Activated CD4-positive, alpha-beta T cell treated with anti-CD3 and anti-CD28 coated beads, Interleukin-2, amount 50 U/mL, for 4 hours (primary cell): ENCODE measurements around the gene PRPSAP1.
A peak's percentile ranks its signal among the peaks of the same experiment; 100 is the strongest.
"Not testable (repeated sequence)": the region's sequence is repeated elsewhere in the genome, so short reads cannot be mapped to it uniquely, and the experiment has no call there.

Experiments
- DNase-seq, 2 experiments: peaks; one replicate each; pipeline ENCODE4 v3.0.0-alpha.2; 2020

The PRPSAP1 gene

DNA sequence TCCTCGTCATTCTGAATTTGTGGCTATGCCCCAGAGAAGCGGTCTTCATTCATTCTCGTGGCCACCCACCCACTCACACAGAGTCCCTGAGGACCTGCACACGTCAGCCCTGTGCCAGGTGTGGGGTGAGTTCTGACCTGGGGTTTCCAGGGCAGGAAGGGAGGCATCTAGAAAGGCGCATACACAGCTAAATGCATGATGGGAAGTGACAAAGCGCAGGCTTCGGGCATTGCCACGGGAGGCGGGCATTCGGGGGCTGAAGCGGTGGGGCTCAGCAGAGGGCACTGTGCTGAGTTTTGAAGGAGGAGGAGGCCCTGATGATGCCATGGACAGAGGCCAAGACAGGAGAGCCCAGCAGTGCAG, 77.7 kb downstream of the PRPSAP1 start:
- no peak for DNase-seq

GRCh38 chr17:76275382-76276068, 78.2 kb downstream of the PRPSAP1 start:
- DNase-seq: no peak

GRCh38 chr17:76274112-76274956, 79.4 kb downstream of the PRPSAP1 start:
- no peak for DNase-seq

DNA sequence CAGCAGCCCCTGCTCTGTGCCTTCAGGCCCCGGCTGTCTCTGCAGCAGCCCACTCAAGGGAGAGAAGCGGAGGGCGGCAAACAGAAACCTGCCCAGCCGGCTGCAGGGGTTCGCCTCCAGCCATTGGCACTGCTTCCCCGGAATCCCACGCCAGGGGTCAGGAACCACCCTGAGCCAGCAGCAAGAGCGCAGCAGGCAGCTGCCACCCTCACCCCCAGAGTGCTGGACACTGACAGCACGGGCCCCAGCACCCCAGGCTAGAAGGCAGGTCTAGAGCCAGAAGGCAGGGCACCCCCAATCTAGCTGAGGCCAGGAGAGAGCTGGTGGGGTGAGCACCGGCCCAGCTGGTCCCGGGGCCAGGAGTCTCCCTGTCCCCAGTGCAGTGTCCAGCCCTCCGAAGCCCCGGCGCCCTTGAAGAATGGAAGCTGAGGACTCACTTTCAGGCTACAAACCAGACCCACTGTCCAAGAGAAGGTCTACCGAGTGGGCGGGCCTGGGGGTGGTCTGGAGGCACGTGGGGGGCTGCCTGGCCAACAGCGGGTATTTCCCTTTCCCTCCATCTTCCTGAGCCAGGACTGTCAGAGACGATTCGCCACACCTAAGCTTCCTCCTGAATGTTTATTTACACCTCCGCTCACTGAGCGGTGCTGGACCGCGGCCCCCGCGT, 80.1 kb downstream of the PRPSAP1 start:
- DNase-seq: no peak

DNA sequence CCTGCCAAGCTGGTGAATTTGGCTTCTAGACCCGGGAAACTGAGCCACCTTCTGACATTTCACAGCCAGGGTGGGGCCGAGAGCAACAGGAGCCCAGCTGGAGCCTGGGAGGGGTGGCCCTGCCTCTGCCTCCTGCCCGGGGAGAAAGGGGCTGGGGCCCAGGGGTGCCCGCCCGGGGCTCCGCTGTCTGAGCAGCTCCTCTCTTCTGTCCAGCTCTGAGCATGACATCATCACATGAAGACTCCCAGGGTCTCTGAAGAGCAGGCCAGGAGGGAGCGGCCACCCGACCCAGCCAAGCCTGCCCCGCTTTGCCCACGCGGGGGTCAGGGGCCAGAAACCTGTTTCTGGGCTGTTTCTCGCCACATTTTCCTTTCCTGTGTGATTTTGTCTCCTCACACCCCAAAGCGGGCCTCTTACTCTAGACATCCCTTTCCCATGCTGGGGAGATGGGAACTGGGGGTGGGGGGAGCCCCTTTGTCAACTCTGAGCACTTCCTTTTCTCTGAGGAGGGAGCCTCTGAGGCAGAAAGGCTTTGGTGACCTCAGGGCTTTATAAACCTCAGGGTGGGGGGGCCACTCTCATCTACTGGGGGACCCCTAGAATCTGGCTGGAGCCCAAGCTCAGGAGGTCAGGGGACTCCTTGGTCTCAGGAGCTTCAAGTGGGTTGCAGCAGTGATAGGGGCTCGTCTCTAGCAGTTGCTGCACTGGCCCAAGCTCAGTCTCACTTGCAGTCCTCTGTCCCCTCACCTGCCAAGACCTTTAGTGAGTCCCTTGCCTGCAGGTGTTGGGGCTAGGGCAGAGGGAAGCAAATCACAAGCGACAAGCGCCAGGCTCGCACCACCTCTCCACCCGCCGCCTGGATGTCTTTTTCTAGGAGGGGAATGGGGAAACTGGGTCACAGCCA, 80.9 kb downstream of the PRPSAP1 start:
- peak; percentile 33 to 48 for DNase-seq

- peak; percentile 74 to 78 for DNase-seq
Observed at GRCh38 chr17:76271669-76272540, 81.8 kb downstream of the PRPSAP1 start.

- no peak for DNase-seq
Observed at GRCh38 chr17:76270770-76271668, 82.7 kb downstream of the PRPSAP1 start.

DNA sequence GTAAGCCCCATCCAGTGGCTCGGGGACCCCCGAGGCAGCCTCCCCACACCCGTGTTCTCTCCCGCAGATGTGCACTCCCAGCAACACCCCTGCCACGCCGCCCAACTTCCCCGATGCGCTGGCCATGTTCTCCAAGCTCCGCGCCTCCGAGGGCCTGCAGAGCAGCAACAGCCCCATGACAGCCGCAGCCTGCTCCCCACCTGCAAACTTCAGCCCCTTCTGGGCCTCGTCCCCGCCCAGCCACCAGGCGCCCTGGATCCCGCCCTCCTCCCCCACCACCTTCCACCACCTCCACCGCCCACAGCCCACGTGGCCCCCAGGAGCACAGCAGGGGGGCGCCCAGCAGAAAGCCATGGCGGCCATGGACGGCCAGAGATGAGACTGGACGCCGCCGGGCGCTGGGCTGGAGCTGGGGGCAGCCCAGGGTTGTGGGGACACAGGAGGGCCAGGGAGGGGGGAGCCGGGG, 83.6 kb downstream of the PRPSAP1 start:
- DNase-seq: no peak

- DNase-seq: no peak
Observed at GRCh38 chr17:76268991-76269981, 84.4 kb downstream of the PRPSAP1 start.

- peak; percentile 75 to 80 for DNase-seq
Observed at GRCh38 chr17:76268015-76268749, 85.5 kb downstream of the PRPSAP1 start.

- DNase-seq: not testable (repeated sequence)
Observed at GRCh38 chr17:76267581-76268001, 86.1 kb downstream of the PRPSAP1 start.

- no peak for DNase-seq
Observed at GRCh38 chr17:76267051-76267576, 86.6 kb downstream of the PRPSAP1 start.

DNA sequence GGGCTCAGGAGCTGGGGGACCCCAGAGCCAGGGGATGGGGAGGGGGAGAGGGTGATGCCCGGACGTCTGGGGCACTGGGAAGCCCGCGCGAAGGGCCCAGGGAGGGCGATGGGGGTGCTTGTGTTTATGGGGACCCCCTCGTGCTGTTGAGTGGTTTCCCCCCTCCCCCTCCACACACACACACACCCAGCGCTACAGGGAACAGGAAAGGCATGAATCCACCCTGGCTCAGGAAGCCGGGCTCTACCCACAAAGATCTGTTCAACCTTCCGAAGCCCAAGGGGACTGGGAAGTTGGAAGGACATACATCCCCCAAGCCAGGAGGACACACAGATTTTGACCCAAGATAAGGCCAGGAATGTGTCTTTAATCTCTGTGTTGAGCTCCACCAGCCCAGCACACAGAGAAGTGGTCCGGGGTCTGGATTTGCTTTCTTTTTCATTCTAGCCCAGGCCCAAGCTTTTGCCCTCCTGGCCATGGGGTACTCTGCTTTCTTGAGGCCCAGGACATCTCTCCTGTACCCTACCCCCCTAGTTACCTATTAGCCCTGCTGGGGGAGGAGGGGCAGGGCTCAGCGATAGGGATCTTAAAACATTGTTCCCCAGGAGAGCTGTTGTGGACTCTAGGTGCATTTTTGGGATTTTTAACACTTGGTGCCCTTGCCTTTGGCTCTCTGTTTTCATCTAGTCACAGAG, 87.3 kb downstream of the PRPSAP1 start:
- no peak for DNase-seq

- peak; percentile 35 to 37 for DNase-seq
Observed at GRCh38 chr17:76265624-76266243, 88.0 kb downstream of the PRPSAP1 start.

DNA sequence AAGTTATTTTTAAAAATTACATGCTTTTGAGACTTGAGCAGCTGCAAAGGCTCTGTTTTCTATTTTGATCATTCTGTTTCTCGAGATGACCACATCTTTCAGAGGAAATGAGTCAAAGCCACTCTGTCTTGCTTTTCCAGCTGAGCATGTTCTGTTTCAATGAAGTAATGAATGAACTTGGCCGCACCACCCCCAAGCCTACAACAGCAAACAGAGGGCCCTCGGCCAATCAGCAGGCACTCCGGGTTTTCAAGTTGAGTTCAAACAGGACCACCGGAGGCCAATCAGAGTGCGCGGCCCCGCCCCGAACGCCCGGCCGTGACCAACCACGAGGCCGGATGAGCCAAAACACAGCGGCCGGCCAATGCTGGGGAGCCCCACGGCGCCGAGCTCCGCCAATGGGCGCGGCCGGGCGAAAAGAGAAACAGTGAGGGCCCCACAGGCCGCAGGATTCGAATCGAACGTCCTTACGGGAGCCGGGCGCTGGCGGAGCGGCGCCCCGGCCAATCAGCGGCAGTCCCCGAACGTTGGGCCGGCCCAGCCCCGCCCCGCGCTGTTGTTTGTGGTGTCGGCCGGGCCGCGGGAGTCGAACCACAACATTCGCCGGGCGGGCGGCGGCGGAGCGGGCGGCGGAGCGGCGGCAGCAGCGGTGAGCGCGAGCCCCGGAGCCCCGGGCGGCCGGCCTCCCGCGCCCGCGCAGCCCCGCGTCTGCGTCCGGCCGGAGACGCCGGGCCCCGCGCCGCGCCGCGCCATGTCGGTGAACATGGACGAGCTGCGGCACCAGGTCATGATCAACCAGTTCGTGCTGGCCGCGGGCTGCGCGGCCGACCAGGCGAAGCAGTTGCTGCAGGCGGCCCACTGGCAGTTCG, 88.7 kb downstream of the PRPSAP1 start, which contains the start of gene UBALD2:
Gene UBALD2 (plus strand): TSS at position 594 of the 869 bp plus-strand sequence. CDS start 158 bp downstream, at position 752.
- peak; percentile 97 to 98 for DNase-seq

DNA sequence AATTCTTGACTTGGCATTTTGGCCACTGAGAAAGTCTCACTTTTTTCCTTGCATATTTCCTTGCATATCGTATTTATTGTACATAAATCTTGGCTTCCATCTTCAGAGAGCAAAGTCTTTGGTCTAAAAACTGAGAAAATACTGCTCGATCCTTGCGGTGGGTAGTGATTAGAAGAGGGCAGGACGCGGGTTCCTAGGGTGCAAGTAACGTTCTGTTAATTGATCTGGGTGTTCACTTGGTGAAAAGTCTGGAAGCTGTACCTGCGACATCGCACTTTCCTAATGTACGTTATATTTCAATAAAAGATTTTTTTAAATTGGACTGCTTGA, 89.3 kb downstream of the PRPSAP1 start:
- no peak for DNase-seq
